AG08395 (cell line): Measurements from ENCODE around the gene FCHO2.

ENCODE experiments used
- DNase-seq: peaks from one replicate; pipeline ENCODE4 v3.0.0; 2012; ENCODE audit warnings: mixed read lengths, low spot score

The FCHO2 gene

DNA sequence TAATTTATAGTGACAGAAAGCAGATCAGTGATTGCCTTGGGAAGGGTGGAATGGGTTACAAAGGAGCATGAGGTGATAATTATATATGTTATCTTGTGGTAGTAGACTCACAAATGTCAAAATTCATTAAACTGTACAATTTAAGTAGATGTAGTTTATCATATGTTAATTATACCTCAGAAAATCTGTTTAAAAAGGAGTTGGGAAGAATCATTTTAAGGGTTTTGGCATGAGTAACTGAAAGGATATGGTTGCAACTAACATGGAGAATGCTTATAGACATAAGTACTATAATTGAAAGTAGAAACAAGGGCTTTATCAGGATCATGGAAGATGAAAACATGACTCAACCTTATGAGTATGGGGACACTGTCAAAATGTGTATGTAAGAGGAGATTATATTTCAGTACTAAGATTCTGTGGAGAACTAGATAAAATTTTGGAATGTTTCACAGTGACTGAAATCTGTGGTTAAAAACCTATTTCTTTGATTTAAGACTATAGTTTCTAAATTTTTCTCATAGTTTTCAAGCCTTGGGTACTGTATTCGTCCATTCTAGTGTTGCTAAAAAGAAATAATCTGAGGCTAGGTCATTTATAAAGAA, 73.3 kb downstream of the FCHO2 start:
- DNase-seq: no peak

DNA sequence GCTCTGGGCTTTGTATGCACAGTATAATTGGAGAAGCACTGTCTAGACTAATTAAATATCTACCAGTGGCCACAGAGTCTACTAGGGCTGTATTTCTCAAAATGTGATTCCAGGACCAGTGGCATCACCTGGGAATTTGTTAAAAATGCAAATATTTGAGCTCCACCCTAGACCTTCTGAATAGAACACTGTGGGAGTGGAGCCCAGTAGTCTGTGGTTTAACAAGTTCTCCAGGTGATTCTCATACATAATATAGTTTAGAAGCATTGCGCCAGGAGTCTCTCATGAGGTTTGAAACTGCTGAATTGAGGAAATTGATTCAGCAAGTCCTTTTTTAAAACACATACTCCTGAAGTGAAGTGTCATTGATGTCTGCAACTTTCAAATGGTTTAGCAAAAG, 74.7 kb downstream of the FCHO2 start:
- no peak for DNase-seq

DNA sequence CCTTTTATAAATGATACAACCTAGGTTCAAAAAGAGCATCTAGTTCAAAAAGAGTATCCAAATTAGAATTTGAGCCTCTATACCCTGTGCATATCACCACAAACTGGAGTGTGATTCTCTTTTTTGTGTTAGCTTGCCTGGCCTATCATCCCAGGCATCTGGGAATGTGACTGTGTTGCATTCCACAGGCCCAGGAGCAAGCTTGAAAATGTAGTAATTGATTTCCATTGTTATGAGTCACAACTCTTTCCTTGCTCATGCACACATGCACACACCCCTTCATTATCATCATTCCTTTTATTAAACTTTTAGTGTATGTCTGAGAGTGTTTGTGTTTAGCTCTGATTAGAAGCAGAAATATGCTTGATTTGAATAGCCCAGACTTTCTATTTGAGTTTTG, 75.2 kb downstream of the FCHO2 start:
- DNase-seq: peak; percentile 83

DNA sequence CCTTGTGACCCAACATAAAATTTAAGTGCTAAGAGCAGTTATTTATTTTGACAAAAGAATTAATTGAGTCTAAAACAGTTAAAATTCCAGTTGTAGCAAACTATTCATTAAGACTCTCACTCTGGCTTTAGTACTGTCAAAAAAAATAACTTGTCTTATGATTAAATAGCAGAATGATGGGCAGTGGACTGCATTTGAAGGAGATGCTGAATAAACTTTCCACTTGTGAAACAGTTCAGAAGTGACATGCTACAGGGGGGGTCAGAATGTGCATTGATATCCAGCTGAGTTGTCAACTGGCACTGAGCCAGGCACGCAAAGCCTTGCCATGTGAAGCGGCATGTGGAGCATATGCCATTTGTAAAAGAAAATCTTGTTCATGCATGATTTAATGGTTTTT, 76.0 kb downstream of the FCHO2 start:
- peak; percentile 32 for DNase-seq

DNA sequence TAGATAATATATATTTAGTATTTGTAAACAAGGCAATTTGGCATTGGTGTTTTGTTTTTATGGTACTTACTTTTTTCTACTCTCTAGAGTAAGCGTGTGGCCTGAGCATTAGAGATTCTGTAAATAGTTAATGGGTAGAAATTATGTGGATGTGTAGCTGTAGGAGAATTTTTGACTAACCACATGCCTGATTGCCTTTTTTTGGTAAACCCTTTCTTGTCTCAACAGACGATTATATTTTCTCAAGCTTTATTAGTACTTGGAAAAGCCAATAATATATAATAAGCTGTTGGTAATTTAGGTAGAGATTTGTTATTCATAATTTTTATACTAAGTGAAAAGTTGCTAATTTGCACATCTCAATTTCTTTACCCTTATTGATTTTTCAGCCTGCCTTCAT, 76.8 kb downstream of the FCHO2 start:
- no peak for DNase-seq

DNA sequence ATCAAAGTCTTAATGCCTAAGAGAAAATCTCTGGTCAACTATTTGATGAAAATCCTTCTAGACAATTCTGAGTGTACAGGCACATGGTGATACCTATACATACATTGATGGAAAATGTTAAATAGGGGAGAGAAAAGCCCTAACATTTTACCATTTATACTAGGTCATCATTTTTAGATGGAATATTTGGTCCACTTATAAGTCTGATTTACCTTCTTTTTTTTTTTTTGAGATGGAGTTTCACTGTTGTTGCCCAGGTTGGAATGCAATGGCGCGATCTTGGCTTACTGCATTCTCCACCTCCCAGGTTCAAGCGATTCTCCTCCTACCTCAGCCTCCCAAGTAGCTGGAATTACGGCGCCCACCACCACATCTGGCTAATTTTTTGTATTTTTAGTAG, 81.7 kb downstream of the FCHO2 start:
- DNase-seq: no peak

DNA sequence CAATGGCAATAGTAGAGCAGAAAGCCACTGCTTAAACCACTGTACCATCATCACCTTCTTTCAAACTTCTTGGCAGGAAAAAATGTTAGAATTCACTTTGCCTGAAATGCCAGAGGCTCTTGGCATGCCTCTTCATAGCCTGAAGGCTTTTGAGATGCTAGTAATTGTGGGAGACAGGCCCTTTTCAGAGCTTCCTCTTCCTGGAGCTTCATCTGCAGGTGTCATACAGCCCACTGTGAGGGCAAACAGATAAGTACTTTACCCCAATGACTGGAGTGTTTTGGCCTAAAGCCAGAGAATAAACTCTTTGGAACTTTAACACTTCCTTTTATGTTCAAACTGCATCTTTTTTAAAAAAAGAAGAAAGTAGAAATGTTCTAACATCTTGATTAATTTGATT, 83.2 kb downstream of the FCHO2 start:
- DNase-seq: peak; percentile 7

DNA sequence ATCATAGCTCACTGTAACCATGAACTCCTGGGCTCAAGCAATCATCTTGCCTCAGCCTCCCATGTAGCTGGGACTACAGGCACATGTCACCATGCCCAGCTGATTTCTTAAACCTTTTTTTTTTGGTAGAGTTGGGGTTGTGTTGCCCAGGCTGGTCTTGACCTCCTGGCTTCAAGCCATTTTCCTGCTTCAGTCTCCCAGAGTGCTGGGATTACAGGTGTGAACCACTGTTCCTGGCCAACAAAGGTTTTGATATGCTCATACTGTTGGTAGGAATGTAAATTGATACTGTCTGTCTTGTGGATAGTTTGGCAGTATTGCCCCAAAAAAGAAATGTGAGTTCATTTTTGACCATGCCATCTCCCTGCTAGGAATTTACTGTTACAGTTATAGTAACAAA, 87.2 kb downstream of the FCHO2 start:
- no peak for DNase-seq

DNA sequence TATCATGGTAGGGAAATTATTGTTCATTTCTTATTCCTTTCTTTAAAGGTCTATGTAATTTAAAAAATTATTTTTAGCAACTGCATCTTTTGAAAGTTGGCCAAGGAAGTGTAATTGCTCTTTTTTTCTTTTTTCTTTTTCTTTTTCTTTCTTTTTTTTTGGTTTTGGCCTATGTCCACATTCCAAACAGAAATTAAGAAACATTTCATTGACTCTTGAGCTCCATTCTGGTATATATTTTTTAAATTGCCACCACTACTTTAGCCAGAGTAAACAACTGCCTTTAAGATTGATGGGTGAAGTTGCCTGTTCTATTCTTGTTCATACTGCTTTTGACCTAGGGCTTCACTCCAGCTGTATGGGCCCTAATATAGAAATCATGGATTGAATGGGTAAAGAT, 88.7 kb downstream of the FCHO2 start:
- no peak for DNase-seq

DNA sequence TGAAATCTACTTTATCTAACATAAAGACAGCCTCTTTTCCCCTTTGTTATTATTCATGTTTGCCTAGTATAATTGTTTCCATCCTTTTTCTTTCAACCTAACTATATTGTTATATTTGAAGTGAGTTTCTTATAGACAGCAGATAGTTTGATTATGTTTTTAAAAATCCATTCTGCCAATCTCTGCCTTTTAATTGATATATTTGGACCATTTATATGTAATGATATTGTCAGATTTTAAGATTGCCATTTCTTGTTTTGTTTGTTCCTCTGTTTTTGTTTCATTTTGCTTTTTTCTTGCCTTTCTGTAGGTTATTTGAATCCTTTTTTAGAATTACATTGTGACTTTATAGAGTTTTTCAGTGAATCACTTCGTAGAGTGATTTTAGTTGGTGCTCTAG, 89.8 kb downstream of the FCHO2 start:
- no peak for DNase-seq

DNA sequence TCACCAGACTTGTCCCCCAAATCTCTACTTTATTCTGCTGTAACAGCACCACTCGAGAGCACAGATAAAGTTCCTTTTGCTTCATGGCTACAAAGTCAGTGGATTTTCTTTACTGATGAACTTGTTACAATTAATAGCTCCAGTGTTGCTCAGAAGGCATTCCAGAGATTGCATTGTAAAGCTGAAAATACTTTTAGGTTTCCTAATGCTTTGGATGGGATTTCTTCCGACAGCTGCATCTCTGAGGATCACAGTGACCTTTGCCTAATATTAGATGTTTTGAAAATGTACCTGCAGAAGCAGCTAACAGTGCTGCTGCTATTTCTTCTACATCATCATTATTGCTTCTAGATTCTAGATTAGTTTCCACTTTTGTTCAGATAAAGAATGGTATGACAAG, 105.8 kb downstream of the FCHO2 start:
- no peak for DNase-seq

DNA sequence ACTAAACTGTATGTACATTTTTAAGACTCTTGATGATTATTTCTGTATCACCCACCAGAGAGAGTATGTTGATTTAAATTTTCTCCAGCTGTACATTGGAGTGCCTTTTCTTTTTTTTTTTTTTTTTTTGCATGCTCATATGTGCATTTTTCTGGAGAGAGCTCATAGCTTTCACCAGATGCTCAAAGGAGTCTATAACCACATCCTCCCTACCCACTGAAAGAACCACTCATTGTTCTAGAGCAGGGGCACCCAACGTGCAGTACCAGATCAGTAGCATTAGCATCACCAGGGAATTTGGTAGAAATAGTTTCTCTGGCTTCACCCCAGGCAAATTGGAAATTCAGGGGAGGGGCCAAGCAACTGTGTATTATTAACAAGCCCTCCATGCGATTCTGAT, 110.6 kb downstream of the FCHO2 start:
- peak; percentile 70 for DNase-seq

DNA sequence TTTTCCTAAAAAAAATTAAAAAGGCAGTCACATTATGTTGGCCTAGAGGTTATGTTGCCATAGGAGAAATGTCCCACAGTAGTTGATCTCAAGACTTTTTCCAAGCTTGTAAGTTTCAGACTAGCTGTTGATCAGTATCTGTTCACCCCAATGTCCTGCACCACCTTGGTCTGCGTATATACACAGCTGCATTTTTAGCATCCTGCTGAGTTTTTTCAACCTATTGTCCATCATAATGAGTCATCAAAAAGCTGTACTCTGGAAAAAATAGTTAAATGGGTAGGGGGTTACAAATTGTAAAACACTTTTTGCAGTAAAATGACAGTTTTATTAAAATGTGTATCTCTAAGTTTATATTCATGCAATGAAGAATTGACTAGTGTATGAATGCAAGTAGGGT, 111.4 kb downstream of the FCHO2 start:
- DNase-seq: no peak

DNA sequence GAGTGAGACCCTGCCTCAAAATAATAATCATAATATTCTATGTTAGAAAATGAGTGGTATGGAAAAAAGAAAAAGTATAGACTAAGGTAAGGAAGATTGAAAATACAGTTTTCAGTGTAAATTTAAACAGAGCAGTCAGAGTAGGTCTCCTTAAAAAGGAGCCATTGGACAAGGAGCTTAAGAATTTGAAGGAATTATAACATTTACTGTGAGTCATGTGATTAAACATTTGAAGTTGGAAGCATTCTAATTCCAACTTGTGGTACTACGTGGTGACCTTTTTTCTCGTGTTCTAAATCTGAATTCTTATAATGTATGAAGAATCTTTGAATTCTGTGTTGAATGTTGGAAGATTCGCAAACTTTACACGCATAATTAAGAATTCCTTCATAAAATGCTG, 125.3 kb downstream of the FCHO2 start:
- no peak for DNase-seq

DNA sequence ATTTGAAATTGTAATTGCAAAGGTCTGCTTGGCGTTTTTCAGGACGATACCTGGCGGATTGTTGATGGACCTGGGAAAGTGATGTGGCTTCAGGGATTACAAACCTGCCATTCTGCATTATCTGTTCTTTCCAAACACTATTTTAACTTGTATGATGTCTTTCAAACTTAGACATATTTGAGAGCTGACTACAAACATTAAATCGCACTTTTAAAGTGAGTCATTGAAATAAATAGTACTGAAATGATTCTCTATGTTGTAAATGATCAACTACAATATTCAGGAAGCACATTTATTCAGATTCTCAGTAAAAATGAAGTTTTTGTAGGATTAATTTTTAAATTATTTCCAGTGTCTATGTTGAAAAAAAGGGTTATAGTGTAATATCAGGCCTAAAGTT, 132.2 kb downstream of the FCHO2 start:
- no peak for DNase-seq

DNA sequence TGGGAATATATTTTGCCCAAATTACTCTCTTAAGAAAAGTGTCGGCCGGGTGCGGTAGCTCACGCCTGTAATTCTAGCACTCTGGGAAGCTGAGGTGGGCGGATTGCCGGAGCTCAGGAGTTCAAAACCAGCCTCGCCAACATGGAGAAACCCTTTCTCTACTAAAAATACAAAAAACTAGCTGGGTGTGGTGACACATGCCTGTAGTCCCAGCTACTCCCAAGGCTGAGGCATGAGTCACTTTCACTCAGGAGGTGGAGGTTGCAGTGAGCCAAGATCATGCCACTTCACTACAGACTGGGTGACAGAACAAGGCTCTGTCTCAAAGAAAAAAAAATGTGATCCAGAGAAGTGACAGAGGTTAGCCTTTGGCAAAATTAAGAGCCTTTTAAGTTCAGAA, 138.1 kb downstream of the FCHO2 start:
- DNase-seq: peak; percentile 27

DNA sequence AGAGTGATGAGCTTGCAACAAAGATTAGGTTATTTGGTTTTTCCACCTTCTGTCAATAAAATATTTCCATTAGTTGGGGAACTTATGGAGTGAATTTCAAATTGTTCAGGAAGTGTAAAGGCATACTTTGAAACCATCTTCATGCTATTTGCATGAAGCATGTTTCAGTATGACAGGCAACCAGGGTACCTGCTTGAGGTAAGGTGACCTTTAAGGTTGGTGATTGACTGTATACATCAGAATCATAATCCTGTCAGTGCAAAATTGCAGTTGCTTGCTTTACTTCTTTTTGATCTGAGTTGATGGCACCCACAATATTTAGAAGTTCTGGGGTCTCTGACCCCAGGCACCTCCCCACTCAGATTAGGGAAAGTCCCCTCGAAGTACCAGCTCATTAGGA, 138.6 kb downstream of the FCHO2 start:
- DNase-seq: no peak

DNA sequence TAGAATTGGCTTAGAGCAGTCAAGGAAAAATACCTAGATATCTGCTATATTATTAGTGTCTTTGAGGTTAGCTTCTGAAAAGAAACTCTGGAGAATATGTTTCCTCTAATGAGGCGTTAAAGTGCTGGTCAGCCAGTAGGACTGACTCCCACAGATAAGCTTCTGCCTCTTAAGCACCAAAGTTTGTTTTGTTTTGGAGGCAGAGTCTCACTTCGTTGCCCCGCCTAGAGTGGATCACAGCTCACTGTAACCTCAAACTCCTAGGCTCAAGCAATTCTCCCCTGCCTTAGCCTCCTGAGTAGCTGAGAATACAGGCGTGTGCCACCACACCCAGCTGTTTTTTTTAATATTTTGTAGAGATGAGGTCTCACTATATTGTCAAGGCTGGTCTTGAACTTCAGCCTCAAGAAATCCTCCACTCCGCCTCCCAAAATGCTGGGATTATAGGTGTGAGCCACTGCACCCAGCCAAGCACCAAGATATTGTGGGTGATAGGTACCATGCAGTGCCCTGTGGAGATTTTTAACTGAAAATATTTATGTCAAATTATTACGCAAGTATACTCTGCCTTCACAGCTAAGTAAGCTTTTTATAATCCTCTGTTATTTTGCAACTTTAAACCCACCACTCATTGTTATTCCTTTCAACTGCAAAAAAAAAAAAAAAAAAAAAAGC, 139.9 kb downstream of the FCHO2 start:
- no peak for DNase-seq

DNA sequence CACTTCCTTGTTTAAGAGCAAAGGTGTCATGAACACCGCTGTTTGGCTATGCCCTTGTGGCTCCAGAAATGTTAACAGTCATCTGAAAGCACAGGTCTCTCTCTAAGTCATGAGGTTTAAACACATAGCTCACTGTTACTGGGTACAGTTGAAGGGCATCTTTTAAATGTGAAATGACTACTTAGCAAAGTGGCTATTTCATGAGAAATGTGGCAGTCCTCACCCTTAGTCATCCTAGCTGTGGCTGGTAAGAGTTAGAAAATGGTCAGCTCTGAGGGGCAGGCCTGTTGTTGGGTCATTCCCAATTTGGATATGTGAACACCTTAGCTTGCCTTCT, 140.4 kb downstream of the FCHO2 start:
- no peak for DNase-seq

DNA sequence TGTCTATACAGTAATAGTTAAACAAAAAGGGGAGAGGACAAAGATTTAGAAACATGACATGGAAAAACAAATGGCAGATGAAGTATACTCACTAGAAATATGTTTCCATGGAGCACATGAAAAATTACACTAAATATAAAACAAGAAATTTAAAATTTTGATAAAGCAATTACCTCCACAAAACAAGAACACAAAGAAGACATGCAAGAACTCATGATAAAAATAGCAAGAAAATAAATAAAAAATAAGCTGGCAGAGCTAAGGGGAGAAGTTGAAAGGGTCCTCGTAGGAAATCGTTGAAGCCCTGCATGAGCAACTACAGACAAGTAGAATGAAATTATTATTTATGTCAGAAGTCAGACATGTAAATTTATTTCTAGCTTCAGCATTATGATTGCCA, 141.9 kb downstream of the FCHO2 start:
- no peak for DNase-seq

DNA sequence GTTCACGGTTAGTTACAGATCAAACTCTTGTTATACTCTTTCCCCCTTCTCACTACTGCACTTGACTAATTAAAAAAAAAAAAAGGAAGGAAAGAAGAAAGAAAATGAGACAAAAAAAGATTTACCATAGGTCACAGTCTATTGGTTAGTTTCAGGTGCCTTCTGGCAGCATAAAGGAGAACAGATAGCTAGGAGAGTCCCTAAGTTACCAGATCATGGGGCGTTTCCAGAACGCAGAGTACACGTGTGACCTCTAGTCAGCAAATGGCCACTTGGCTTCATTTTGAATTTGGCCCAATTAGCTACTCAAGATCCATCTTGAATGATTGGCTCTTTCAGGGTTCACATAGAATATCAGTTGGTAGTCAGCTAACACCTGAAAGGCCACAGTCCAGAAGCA, 144.3 kb downstream of the FCHO2 start:
- DNase-seq: no peak

DNA sequence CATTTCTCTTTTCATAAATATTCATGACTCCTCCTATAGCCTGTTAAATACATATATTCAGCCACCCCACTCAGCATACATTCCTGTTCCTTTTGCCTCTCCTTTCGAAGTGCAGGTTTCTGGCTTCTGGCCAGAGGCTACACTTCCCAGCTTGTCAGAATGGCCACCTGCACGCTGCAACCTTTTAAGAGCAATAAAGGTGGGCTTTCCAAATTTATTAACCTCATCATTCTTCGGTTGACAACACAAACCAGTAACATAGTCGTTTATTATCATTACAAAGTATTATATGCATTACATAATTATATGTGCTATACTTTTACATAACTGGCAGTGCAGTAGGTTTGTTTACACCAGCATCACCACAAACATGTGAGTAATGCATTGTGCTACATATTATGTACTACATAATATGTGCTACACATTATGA, 148.0 kb downstream of the FCHO2 start:
- no peak for DNase-seq

DNA sequence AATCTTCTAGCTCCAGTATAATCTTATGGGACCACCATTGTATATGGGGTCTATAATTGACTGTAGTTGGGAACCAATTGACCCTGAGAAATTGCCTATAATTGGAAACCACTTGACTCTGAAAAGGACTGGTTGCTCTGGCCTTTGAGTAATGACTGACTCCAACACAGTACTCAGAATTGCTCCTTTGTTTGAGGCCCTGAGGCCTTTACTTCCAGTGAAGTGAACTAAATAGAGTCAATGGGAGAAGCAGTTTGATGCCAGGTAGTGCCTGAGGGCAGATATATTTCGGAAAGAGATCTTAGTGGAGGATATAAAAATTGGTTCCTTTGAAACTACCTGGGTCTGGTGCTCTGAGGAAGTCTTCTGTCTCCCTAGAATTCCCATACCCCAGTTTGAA, 148.5 kb downstream of the FCHO2 start:
- no peak for DNase-seq

DNA sequence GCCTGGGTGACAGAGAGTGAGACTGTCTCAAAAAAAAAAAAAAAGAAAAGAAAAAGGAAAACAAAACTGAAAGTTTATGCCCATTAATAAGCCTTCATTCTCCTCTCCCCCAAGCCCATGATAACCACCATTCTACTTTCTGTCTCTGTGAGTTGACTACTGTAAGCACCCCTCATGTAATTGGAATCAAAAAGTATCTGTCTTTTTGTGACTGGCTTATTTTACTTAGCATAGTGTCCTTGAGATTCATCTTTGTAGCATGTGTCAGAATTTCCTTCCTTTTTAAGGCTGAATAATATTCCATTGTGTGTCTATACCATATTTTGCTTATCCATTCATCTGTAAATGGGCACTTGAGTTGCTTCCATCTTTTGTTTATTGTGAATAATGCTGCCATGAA, 150.5 kb downstream of the FCHO2 start:
- DNase-seq: no peak

DNA sequence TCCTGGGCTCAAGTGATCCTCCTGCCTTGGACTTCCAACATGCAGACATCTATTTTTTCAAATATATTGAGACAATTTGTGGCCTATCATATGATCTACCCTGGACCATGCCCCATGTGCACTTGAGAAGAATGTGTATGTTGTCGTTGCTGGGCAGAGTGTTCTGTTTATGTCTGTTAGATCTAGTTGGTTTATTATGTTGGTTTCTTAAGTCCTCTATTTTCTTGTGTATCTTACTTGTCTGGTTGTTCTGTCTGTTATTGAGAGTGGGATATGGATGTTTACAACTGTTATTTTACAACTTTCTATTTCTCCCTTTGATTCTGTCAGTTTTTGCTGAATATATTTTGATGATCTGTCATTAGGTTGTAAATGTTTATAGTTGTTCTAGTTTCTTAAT, 154.3 kb downstream of the FCHO2 start:
- DNase-seq: no peak
